Fibroblast of skin of back (primary cell): ENCODE measurements around the gene LMAN2.

Experiments
- DNase-seq: peaks from one replicate; pipeline ENCODE4 v3.0.0-alpha.2; 2013

Gene LMAN2

GRCh38 chr5:177304392-177305119 lies 46.9 kb downstream of the LMAN2 start:
- DNase-seq = no peak

- no peak for DNase-seq
Observed at GRCh38 chr5:177303925-177304391, 47.5 kb downstream of the LMAN2 start.

- peak; percentile 83 for DNase-seq
Observed at GRCh38 chr5:177303121-177303924, 48.1 kb downstream of the LMAN2 start, which contains the start of the genes PRELID1 and RAB24. PRELID1 (plus strand) TSS chr5:177303799; CDS start chr5:177303986, 187 bp downstream. RAB24 (minus strand) TSS chr5:177303719; CDS start chr5:177303288, 431 bp downstream.

GRCh38 chr5:177302354-177303110 lies 48.9 kb downstream of the LMAN2 start:
- DNase-seq = peak; percentile 22

GRCh38 chr5:177301503-177302165 lies 49.8 kb downstream of the LMAN2 start:
- no peak for DNase-seq

GRCh38 chr5:177300951-177301350 lies 50.5 kb downstream of the LMAN2 start:
- DNase-seq = no peak

- DNase-seq = peak; percentile 74
Observed at GRCh38 chr5:177300236-177300880, 51.1 kb downstream of the LMAN2 start.

- DNase-seq = no peak
Observed at GRCh38 chr5:177299697-177300096, 51.8 kb downstream of the LMAN2 start.

- DNase-seq = no peak
Observed at GRCh38 chr5:177297922-177298321, 53.5 kb downstream of the LMAN2 start.

GRCh38 chr5:177296581-177296980 lies 54.9 kb downstream of the LMAN2 start:
- DNase-seq = no peak

- no peak for DNase-seq
Observed at GRCh38 chr5:177295924-177296323, 55.5 kb downstream of the LMAN2 start.

- no peak for DNase-seq
Observed at GRCh38 chr5:177294632-177295031, 56.8 kb downstream of the LMAN2 start.

GRCh38 chr5:177293819-177294581 lies 57.5 kb downstream of the LMAN2 start:
- DNase-seq = no peak

- DNase-seq = no peak
Observed at GRCh38 chr5:177291735-177292134, 59.7 kb downstream of the LMAN2 start.

GRCh38 chr5:177290816-177291596 lies 60.5 kb downstream of the LMAN2 start:
- no peak for DNase-seq

GRCh38 chr5:177288191-177288590 lies 63.3 kb downstream of the LMAN2 start:
- DNase-seq = no peak
